ENCODE measurements around the gene PRR12.
A peak's percentile ranks its signal among the peaks of the same experiment; 100 is the strongest.

The PRR12 gene

GRCh38 chr19:49666120-49666444 is 75.1 kb downstream of the PRR12 start:
- Histone ChIP-seq H3K4me3 (ENCODE audit: low read length) (peak overlapping the region; percentile 98), H3K36me3 (ENCODE audit: control insufficient read depth, low read depth, low read length) (peaks cover 25% of the 10 kb centered on the region), H3K9me3 (ENCODE audit: control insufficient read depth, low read depth, low read length) (no peaks in the 10 kb centered on the region), H3K9ac (ENCODE audit: low read length) (peak overlapping the region; percentile 72), H3K27ac (ENCODE audit: low read length) (no peak overlapping the region), H3K4me1 (ENCODE audit: control insufficient read depth, low read depth, low read length) (peaks cover 5% of the 10 kb centered on the region), H3K27me3 (ENCODE audit: control insufficient read depth, insufficient read depth, low read length) (no peaks in the 10 kb centered on the region)

DNA sequence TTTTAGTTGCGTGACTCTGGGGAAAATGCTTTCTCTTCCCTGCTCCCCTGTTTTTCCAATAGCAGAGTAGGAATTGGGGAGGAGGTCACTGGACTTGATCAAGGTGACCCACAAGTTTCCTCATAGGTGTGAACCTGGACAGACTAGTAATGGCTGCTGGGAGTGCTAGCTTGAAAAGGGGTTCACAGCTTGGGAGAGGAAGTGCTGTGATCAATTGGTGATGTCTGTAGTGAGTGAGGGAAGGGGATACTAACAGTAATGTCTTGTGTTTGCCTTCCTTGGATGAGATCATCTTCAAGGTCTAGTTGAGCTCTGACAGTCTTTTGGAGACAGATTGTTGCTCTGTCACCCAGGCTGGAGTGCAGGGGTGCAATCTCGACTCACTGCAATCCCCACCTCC is 76.5 kb downstream of the PRR12 start:
- Histone ChIP-seq H3K9ac (ENCODE audit: low read length) (no peak overlapping the region), H3K9me3 (ENCODE audit: control insufficient read depth, low read depth, low read length) (no peaks in the 10 kb centered on the region), H3K27me3 (ENCODE audit: control insufficient read depth, insufficient read depth, low read length) (no peaks in the 10 kb centered on the region), H3K27ac (ENCODE audit: low read length) (no peak overlapping the region), H3K36me3 (ENCODE audit: control insufficient read depth, low read depth, low read length) (peaks cover 11% of the 10 kb centered on the region), H3K4me3 (ENCODE audit: low read length) (no peak overlapping the region), H3K4me1 (ENCODE audit: control insufficient read depth, low read depth, low read length) (peaks cover 10% of the 10 kb centered on the region)

DNA sequence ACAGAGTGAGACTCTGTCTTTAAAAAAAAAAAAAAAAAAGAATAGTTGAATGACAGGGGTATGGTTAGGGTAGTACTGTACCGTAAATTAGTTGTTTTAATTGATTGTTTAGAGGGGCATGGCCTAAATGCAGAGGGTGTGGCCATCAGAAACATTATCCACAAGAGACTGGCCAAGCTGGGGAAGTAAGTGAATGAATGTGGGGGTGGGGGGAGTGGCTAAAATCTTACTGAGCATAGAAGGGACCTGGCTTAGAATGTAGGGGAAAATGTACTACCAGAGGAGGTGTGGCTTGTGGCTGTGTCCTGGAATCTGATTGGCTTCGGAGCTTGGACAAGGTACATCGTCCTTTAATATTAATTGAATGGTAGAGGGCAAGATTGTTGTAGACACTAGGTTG is 78.5 kb downstream of the PRR12 start:
- no peak overlapping the region for H3K9ac ChIP-seq (ENCODE audit: low read length)
- H3K27me3 ChIP-seq (ENCODE audit: control insufficient read depth, insufficient read depth, low read length), result no peaks in the 10 kb centered on the region
- H3K4me3 ChIP-seq (ENCODE audit: low read length), result no peak overlapping the region
- H3K4me1 ChIP-seq (ENCODE audit: control insufficient read depth, low read depth, low read length), result peaks cover 10% of the 10 kb centered on the region
- H3K27ac ChIP-seq (ENCODE audit: low read length), result no peak overlapping the region
- H3K36me3 ChIP-seq (ENCODE audit: control insufficient read depth, low read depth, low read length), result peaks cover 7% of the 10 kb centered on the region
- no peaks in the 10 kb centered on the region for H3K9me3 ChIP-seq (ENCODE audit: control insufficient read depth, low read depth, low read length)

DNA sequence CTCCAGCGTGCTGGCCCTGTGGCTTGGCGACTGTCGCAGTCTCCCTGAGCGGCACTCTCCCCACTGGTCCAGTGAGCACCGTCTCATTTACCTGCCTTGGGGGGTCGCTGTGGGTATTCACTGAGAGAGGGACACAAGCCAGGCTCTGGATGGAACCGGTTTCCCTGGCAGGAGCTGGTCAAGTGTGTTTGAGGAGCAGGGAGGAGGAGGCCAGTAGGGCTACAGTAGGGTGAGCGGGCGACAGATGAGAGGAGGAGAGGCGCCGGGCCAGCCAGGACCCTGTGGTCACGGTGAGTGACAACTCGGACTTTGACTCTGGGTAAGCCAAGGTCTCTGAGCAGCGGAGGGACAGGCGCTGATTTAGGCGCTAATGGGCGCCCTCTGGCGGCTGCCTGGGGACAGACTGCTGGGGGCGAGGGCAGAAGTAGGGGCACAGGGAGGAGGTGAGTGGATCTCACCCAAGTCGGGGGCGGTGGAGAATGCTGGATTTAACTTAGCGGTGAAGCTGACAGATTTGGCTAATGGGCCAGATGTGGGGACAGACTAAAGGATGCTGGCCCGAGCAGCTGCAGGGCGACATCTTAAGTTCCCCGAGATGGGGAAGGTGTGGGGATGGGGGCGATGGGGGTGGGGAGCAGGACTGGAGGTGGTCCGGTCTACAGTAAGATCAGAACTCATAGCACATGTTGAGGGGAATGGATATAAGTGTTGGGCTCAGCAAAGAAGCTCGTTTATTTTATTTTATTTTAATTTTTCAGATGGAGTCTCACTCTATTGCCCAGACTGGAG is 81.3 kb downstream of the PRR12 start:
- H3K4me3 ChIP-seq (ENCODE audit: low read length), result peak overlapping the region; percentile 35
- H3K27ac ChIP-seq (ENCODE audit: low read length), result peak overlapping the region; percentile 29
- H3K36me3 ChIP-seq (ENCODE audit: control insufficient read depth, low read depth, low read length), result peaks cover 7% of the 10 kb centered on the region
- H3K27me3 ChIP-seq (ENCODE audit: control insufficient read depth, insufficient read depth, low read length), result no peaks in the 10 kb centered on the region
- peak overlapping the region; percentile 30 for H3K9ac ChIP-seq (ENCODE audit: low read length)
- peaks cover 4% of the 10 kb centered on the region for H3K4me1 ChIP-seq (ENCODE audit: control insufficient read depth, low read depth, low read length)
- H3K9me3 ChIP-seq (ENCODE audit: control insufficient read depth, low read depth, low read length), result no peaks in the 10 kb centered on the region
